ENCODE measurements around the gene IQGAP2.

DNA sequence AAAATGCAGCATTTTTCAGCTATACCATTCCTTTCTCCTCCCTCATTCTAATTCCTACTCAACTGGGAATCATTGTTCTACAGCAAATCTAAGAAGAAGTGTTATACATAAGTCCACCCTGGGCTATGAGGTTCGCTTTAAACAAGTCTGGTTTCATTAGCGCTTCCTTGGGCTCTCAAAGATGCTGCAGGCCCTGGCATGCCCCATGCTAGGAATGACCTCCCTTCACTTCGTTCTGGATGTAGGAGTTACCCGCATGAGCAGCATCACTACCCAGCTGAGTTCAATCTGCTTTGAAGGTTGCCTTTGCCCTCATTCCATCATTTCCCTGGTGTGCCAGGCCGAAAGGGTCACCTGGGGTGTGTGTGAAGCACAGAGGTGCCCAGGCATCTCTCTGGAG is 348.2 kb downstream of the IQGAP2 start:
- TF ChIP-seq, protein P1, sequence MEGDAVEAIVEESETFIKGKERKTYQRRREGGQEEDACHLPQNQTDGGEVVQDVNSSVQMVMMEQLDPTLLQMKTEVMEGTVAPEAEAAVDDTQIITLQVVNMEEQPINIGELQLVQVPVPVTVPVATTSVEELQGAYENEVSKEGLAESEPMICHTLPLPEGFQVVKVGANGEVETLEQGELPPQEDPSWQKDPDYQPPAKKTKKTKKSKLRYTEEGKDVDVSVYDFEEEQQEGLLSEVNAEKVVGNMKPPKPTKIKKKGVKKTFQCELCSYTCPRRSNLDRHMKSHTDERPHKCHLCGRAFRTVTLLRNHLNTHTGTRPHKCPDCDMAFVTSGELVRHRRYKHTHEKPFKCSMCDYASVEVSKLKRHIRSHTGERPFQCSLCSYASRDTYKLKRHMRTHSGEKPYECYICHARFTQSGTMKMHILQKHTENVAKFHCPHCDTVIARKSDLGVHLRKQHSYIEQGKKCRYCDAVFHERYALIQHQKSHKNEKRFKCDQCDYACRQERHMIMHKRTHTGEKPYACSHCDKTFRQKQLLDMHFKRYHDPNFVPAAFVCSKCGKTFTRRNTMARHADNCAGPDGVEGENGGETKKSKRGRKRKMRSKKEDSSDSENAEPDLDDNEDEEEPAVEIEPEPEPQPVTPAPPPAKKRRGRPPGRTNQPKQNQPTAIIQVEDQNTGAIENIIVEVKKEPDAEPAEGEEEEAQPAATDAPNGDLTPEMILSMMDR (IDR thresholded peaks at IDR 0.05) = no peak
- no peak for TF ChIP-seq POLR2A (IDR thresholded peaks at IDR 0.05)

Data from right lobe of liver (tissue), 4 donors.